MCF 10A (cell line): ENCODE data around the gene CYP11A1. TPM values are rescaled to one million over a fixed set of nuclear protein-coding genes. Genes with fewer than 3 reads are reported as not detected.

Experiments used
- BruUV-seq: library from RNA; stranded (reverse); fragments of 400-500 nt; replicated peaks from 2 replicates; lab custom pipeline; 2021; lab: Mats Ljungman, UMichigan
- CTCF ChIA-PET: fragments of 300-600 bp; sonication (Branson Sonifier 250); formaldehyde crosslinking; extraction: SDS; loops from one replicate; lab custom pipeline; 2021; ENCODE audit warnings: antibody characterized with exemption, inconsistent platforms; lab: Yijun Ruan, JAX
- POLR2A ChIA-PET: fragments of 300-600, 350-650 bp; sonication (Branson Sonifier 250); formaldehyde crosslinking; extraction: SDS; loops from one replicate; lab custom pipeline; 2020; ENCODE audit warnings: antibody characterized with exemption, inconsistent platforms; lab: Yijun Ruan, JAX
- DNase-seq: peaks from one replicate; pipeline ENCODE4 v3.0.0-alpha.2; 2018; ENCODE audit not compliant: unreplicated experiment
- H3K27ac Mint-ChIP-seq: one replicate; pipeline ENCODE4 v1.8.0; 2022; ENCODE audit warnings: mild to moderate bottlenecking, low read depth, mixed read lengths; ENCODE audit not compliant: unreplicated experiment
- H3K27me3 Mint-ChIP-seq: one replicate; pipeline ENCODE4 v1.8.0; 2022; ENCODE audit warnings: mixed read lengths; ENCODE audit not compliant: insufficient read depth, unreplicated experiment
- H3K36me3 Mint-ChIP-seq: one replicate; pipeline ENCODE4 v1.8.0; 2022; ENCODE audit warnings: mild to moderate bottlenecking, moderate library complexity, mixed read lengths; ENCODE audit not compliant: insufficient read depth, unreplicated experiment
- H3K4me1 Mint-ChIP-seq: one replicate; pipeline ENCODE4 v1.8.0; 2022; ENCODE audit warnings: mixed read lengths; ENCODE audit not compliant: insufficient read depth, unreplicated experiment
- H3K4me3 Mint-ChIP-seq: one replicate; pipeline ENCODE4 v1.8.0; 2022; ENCODE audit warnings: mild to moderate bottlenecking, moderate library complexity, mixed read lengths; ENCODE audit not compliant: unreplicated experiment
- H3K9me3 Mint-ChIP-seq: one replicate; pipeline ENCODE4 v1.8.0; 2022; ENCODE audit warnings: mixed read lengths; ENCODE audit not compliant: unreplicated experiment
- CTCF ChIP-seq: fragments of 200-600 bp; IDR thresholded peaks from one replicate; pipeline ENCODE4 v1.8.0; 2022; ENCODE audit warnings: antibody characterized with exemption, mild to moderate bottlenecking; ENCODE audit not compliant: unreplicated experiment
- intact Hi-C: fragments of 100-400 bp; cut with micrococcal nuclease; formaldehyde crosslinking; loops from 2 replicates; pipeline ENCODE4 v1.14.1; 2022
- total RNA-seq: library from RNA; stranded (reverse); gene quantifications from 2 replicates; pipeline ENCODE4 v1.2.3, GENCODE V29; 2022

CYP11A1 gene
- total RNA-seq, 1 experiment from 2014 or later, result not detected

- Mint-ChIP-seq H3K36me3 (no peaks in the 10 kb centered on the region), H3K9me3 (no peaks in the 10 kb centered on the region), H3K27me3 (peaks cover 20% of the 10 kb centered on the region), H3K4me3 (no peak overlapping the region), H3K27ac (no peak overlapping the region), H3K4me1 (peaks cover 10% of the 10 kb centered on the region)
- DNase-seq, result no peak
- TF ChIP-seq CTCF, result no peak
- BruUV-seq, result no TSS peak
- intact Hi-C loops, result no loop called here
- ChIA-PET CTCF (no interaction called here), POLR2A (no interaction called here)
These were observed 15.0 kb downstream of the CYP11A1 start for GRCh38 chr15:74352393-74352910.

GRCh38 chr15:74351670-74352069 lies 15.8 kb downstream of the CYP11A1 start:
- TF ChIP-seq CTCF, result no peak
- BruUV-seq, result no TSS peak
- no peaks in the 10 kb centered on the region for H3K9me3 Mint-ChIP-seq
- no peak overlapping the region for H3K4me3 Mint-ChIP-seq
- H3K4me1 Mint-ChIP-seq, result peaks cover 10% of the 10 kb centered on the region
- H3K27me3 Mint-ChIP-seq, result peaks cover 20% of the 10 kb centered on the region
- DNase-seq, result no peak
- intact Hi-C loops, result no loop called here
- H3K36me3 Mint-ChIP-seq, result no peaks in the 10 kb centered on the region
- H3K27ac Mint-ChIP-seq, result no peak overlapping the region
- POLR2A ChIA-PET, result no interaction called here
- CTCF ChIA-PET, result interaction anchor here (0.7 kb wide), 1 partner anchor 174 kb away, joined by 4 read pairs; no protein-coding TSS in a partner anchor

- no peak for DNase-seq
- no TSS peak for BruUV-seq
- Mint-ChIP-seq H3K36me3 (no peaks in the 10 kb centered on the region), H3K4me3 (no peak overlapping the region), H3K4me1 (peaks cover 10% of the 10 kb centered on the region), H3K27me3 (peaks cover 17% of the 10 kb centered on the region), H3K9me3 (no peaks in the 10 kb centered on the region), H3K27ac (no peak overlapping the region)
- intact Hi-C loops, result no loop called here
- POLR2A ChIA-PET, result interaction anchor here (0.7 kb wide), 1 partner anchor 346 kb away, joined by 3 read pairs; no protein-coding TSS in a partner anchor
- CTCF ChIA-PET, result interaction anchor here (0.5 to 1.1 kb wide), 5 partner anchors 15 to 314 kb away, joined by 3 to 4 read pairs (median 3); no protein-coding TSS in a partner anchor
- no peak for TF ChIP-seq CTCF
These were observed 16.9 kb downstream of the CYP11A1 start for GRCh38 chr15:74350295-74351275.

GRCh38 chr15:74349241-74349778 lies 18.1 kb downstream of the CYP11A1 start:
- Mint-ChIP-seq H3K27ac (no peak overlapping the region), H3K36me3 (no peaks in the 10 kb centered on the region)
- no peak for DNase-seq

More at GRCh38 chr15:74349241-74349778, 18.1 kb downstream of the CYP11A1 start:
- CTCF ChIA-PET, result no interaction called here
- H3K4me3 Mint-ChIP-seq, result no peak overlapping the region
- BruUV-seq, result no TSS peak
- peaks cover 5% of the 10 kb centered on the region for H3K4me1 Mint-ChIP-seq
- TF ChIP-seq CTCF, result no peak
- no peaks in the 10 kb centered on the region for H3K9me3 Mint-ChIP-seq
- intact Hi-C loops, result no loop called here
- H3K27me3 Mint-ChIP-seq, result peaks cover 4% of the 10 kb centered on the region
- POLR2A ChIA-PET, result no interaction called here
